Measurements from ENCODE around the gene HDAC6. TPM values are rescaled to one million over a fixed set of nuclear protein-coding genes. Genes with fewer than 3 reads are reported as not detected.
"Not testable (repeated sequence)": the region's sequence is repeated elsewhere in the genome, so short reads cannot be mapped to it uniquely, and the experiment has no call there.

HDAC6 gene
- polyA plus RNA-seq, 1 experiment, result 20.5 TPM

- ChIA-PET POLR2A (no interaction called here), CTCF (no interaction called here)
- TF ChIP-seq CTCF (IDR thresholded peaks at IDR 0.05; ENCODE audit: low read depth, low read length), result no peak
- no peak overlapping the region for H3K4me3 ChIP-seq (ENCODE audit: low read depth, low read length)
- H3K9me3 ChIP-seq (ENCODE audit: control insufficient read depth, insufficient read depth, low read length), result no peaks in the 10 kb centered on the region
- DNase-seq (ENCODE audit: low read depth, low spot score), result no peak
- no peaks in the 10 kb centered on the region for H3K27me3 ChIP-seq (ENCODE audit: control insufficient read depth, insufficient read depth, low read length)
- H3K27ac ChIP-seq (ENCODE audit: low read depth, low read length), result no peak overlapping the region
These were observed 12.9 kb downstream of the HDAC6 start for GRCh38 chrX:48814722-48815121.

GRCh38 chrX:48815266-48815665 is 13.4 kb downstream of the HDAC6 start:
- Histone ChIP-seq H3K27ac (ENCODE audit: low read depth, low read length) (no peak overlapping the region), H3K9me3 (ENCODE audit: control insufficient read depth, insufficient read depth, low read length) (no peaks in the 10 kb centered on the region), H3K4me3 (ENCODE audit: low read depth, low read length) (no peak overlapping the region), H3K27me3 (ENCODE audit: control insufficient read depth, insufficient read depth, low read length) (no peaks in the 10 kb centered on the region)
- ChIA-PET POLR2A (no interaction called here), CTCF (no interaction called here)
- no peak for DNase-seq (ENCODE audit: low read depth, low spot score)
- no peak for TF ChIP-seq CTCF (IDR thresholded peaks at IDR 0.05; ENCODE audit: low read depth, low read length)

GRCh38 chrX:48816014-48816810 is 14.3 kb downstream of the HDAC6 start:
- Histone ChIP-seq H3K9me3 (ENCODE audit: control insufficient read depth, insufficient read depth, low read length) (no peaks in the 10 kb centered on the region), H3K27me3 (ENCODE audit: control insufficient read depth, insufficient read depth, low read length) (no peaks in the 10 kb centered on the region), H3K27ac (ENCODE audit: low read depth, low read length) (no peak overlapping the region), H3K4me3 (ENCODE audit: low read depth, low read length) (no peak overlapping the region)
- ChIA-PET CTCF (no interaction called here), POLR2A (no interaction called here)
- no peak for TF ChIP-seq CTCF (IDR thresholded peaks at IDR 0.05; ENCODE audit: low read depth, low read length)
- DNase-seq (ENCODE audit: low read depth, low spot score), result no peak

GRCh38 chrX:48818098-48818497 is 16.2 kb downstream of the HDAC6 start:
- POLR2A ChIA-PET, result no interaction called here
- H3K4me3 ChIP-seq (ENCODE audit: low read depth, low read length), result no peak overlapping the region
- H3K9me3 ChIP-seq (ENCODE audit: control insufficient read depth, insufficient read depth, low read length), result no peaks in the 10 kb centered on the region
- H3K27me3 ChIP-seq (ENCODE audit: control insufficient read depth, insufficient read depth, low read length), result no peaks in the 10 kb centered on the region
- H3K27ac ChIP-seq (ENCODE audit: low read depth, low read length), result no peak overlapping the region
- CTCF ChIA-PET, result no interaction called here
- no peak for DNase-seq (ENCODE audit: low read depth, low spot score)
- TF ChIP-seq CTCF (IDR thresholded peaks at IDR 0.05; ENCODE audit: low read depth, low read length), result no peak

- Histone ChIP-seq H3K27me3 (ENCODE audit: control insufficient read depth, insufficient read depth, low read length) (no peaks in the 10 kb centered on the region), H3K4me3 (ENCODE audit: low read depth, low read length) (no peak overlapping the region), H3K9me3 (ENCODE audit: control insufficient read depth, insufficient read depth, low read length) (no peaks in the 10 kb centered on the region), H3K27ac (ENCODE audit: low read depth, low read length) (no peak overlapping the region)
- no peak for TF ChIP-seq CTCF (IDR thresholded peaks at IDR 0.05; ENCODE audit: low read depth, low read length)
- ChIA-PET POLR2A (no interaction called here), CTCF (no interaction called here)
- no peak for DNase-seq (ENCODE audit: low read depth, low spot score)
These were observed 17.0 kb downstream of the HDAC6 start for GRCh38 chrX:48818866-48819265.

GRCh38 chrX:48819394-48819793 is 17.5 kb downstream of the HDAC6 start:
- POLR2A ChIA-PET; DNase-seq (ENCODE audit: low read depth, low spot score); H3K27me3 ChIP-seq (ENCODE audit: control insufficient read depth, insufficient read depth, low read length); H3K9me3 ChIP-seq (ENCODE audit: control insufficient read depth, insufficient read depth, low read length); H3K4me3 ChIP-seq (ENCODE audit: low read depth, low read length); CTCF ChIA-PET; H3K27ac ChIP-seq (ENCODE audit: low read depth, low read length): not testable (repeated sequence)
